Testis (tissue), 2 donors: ENCODE results near the gene AFP.

Experiments used
- POLR2A ChIP-seq: fragments of 450-650 bp; IDR thresholded peaks from one replicate; pipeline ENCODE4 v1.6.1; 2017; ENCODE audit warnings: antibody characterized with exemption, mild to moderate bottlenecking, moderate library complexity
- TF ChIP-seq, protein P1 (sequence below), 3 experiments: fragments of 450-650 bp in 2 of 3; fragments of 200-600 bp in 1 of 3; sonication (generic) in 1 of 3; IDR thresholded peaks; one replicate each; pipeline ENCODE4 v1.5.1; 2016 to 2019; ENCODE audit warnings: antibody characterized with exemption in 3 of 3, mild to moderate bottlenecking in 2 of 3, moderate library complexity in 1 of 3

DNA sequence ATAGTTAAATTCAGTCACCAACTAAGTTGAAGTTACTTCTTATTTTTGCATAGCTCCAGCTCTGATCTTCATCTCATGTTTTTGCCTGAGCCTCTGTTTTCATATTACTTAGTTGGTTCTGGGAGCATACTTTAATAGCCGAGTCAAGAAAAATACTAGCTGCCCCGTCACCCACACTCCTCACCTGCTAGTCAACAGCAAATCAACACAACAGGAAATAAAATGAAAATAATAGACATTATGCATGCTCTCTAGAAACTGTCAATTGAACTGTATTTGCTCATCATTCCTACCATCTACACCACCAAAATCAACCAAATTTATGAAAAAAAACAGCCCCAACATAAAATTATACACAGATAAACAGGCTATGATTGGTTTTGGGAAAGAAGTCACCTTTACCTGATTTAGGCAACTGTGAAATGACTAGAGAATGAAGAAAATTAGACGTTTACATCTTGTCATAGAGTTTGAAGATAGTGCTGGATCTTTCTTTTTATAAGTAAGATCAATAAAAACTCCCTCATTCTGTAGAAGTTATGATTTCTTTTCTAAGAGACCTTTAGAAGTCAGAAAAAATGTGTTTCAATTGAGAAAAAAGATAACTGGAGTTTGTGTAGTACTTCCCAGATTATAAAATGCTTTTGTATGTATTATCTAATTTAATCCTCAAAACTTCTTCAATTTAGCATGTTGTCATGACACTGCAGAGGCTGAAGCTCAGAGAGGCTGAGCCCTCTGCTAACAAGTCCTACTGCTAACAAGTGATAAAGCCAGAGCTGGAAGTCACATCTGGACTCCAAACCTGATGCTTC is 24.9 kb upstream of the AFP start:
- TF ChIP-seq, protein P1, sequence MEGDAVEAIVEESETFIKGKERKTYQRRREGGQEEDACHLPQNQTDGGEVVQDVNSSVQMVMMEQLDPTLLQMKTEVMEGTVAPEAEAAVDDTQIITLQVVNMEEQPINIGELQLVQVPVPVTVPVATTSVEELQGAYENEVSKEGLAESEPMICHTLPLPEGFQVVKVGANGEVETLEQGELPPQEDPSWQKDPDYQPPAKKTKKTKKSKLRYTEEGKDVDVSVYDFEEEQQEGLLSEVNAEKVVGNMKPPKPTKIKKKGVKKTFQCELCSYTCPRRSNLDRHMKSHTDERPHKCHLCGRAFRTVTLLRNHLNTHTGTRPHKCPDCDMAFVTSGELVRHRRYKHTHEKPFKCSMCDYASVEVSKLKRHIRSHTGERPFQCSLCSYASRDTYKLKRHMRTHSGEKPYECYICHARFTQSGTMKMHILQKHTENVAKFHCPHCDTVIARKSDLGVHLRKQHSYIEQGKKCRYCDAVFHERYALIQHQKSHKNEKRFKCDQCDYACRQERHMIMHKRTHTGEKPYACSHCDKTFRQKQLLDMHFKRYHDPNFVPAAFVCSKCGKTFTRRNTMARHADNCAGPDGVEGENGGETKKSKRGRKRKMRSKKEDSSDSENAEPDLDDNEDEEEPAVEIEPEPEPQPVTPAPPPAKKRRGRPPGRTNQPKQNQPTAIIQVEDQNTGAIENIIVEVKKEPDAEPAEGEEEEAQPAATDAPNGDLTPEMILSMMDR (IDR thresholded peaks at IDR 0.05), result no peak
- TF ChIP-seq POLR2A, result no peak
